Stimulated activated CD8-positive, alpha-beta memory T cell treated with anti-CD3 and anti-CD28 coated beads, Interleukin-12 subunit alpha, Interleukin-12 subunit beta, amount 100 ng/mL, for 24 hours (primary cell): Measurements from ENCODE around the gene CDC27.
"Not testable (repeated sequence)": the region's sequence is repeated elsewhere in the genome, so short reads cannot be mapped to it uniquely, and the experiment has no call there.

Experiments used
- DNase-seq: peaks from one replicate; pipeline ENCODE4 v3.0.0-alpha.2; 2020; ENCODE audit errors: extremely low read depth

The CDC27 gene, protein sequence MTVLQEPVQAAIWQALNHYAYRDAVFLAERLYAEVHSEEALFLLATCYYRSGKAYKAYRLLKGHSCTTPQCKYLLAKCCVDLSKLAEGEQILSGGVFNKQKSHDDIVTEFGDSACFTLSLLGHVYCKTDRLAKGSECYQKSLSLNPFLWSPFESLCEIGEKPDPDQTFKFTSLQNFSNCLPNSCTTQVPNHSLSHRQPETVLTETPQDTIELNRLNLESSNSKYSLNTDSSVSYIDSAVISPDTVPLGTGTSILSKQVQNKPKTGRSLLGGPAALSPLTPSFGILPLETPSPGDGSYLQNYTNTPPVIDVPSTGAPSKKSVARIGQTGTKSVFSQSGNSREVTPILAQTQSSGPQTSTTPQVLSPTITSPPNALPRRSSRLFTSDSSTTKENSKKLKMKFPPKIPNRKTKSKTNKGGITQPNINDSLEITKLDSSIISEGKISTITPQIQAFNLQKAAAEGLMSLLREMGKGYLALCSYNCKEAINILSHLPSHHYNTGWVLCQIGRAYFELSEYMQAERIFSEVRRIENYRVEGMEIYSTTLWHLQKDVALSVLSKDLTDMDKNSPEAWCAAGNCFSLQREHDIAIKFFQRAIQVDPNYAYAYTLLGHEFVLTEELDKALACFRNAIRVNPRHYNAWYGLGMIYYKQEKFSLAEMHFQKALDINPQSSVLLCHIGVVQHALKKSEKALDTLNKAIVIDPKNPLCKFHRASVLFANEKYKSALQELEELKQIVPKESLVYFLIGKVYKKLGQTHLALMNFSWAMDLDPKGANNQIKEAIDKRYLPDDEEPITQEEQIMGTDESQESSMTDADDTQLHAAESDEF

DNA sequence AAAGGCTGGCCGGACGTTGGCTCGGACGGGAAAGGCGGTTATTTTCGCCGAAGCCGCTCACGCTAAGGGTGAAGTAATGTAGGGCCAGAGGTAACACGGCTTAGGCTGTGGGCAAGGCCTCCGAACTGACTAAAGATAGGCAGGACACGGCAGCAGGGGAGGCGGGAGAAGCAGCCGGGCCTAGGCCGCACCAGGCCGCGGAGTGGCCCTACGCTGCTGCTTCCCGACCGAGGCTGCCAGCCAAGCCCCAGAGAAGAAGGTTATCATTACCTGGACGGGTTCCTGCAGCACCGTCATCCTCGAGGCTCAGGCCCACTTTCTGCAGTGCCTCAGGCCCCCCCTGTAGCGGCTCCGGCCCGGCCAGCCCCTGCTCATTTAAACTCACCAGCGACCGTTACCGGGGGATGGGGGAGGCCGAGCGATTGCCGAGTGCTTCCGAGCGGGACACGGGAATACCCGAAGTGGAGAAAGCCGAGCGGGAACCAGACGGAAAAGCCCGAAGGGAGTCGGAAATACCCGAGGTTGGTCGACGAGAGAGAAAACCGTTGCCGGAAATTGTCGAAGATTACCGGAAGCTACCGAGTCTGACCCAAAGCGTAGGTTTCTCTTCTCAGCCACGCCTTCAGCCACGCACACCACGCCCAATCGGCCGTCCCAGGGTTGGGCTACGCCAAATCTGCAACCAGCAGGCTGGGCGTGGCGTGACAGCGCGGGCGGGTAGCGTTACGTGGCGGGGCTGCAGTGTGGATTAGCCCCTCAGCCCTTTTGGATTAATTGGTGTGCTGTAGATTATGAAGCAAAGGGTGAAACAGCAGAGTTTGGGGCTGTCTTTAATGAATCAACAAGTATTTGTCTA is at the start of gene CDC27:
TSS of gene CDC27 (minus strand) at position 420 of the 856 bp plus-strand sequence. CDS start at position 297, 123 bp downstream.
- peak; percentile 99 for DNase-seq

DNA sequence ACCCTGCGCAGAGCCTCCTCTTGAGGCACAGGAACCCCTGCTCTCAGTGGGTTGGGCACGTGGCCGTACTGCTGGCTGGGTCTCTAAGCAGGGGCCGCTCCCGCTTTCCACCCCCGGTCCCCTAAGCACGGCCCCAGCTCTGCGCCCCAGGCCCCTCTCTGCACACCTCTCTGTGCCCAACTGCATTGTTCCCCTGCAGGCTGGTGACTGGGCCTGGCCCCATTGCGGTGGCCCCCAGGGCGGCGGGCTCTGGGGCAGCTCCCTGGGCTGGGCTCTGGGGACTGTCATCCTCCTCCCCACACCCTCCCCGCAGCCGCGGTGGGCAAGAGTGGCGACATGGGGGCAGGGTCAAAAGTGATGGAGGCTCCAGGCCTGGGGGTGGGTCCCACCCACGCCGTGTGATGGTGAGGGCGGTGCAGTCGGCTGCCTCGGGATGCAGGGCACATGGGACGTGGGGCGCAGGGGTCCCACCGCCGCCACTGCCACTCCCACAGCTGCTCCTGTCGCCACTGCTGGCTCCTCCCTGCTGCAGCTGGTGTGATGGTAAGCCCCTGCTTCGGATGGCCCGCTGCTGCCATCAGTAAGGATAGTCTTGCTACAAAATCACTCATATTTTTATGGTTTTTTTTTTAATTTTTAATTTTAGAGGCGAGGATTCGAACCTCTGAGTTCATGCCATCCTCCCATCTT is 49.4 kb upstream of the CDC27 start:
- DNase-seq, result no peak

DNA sequence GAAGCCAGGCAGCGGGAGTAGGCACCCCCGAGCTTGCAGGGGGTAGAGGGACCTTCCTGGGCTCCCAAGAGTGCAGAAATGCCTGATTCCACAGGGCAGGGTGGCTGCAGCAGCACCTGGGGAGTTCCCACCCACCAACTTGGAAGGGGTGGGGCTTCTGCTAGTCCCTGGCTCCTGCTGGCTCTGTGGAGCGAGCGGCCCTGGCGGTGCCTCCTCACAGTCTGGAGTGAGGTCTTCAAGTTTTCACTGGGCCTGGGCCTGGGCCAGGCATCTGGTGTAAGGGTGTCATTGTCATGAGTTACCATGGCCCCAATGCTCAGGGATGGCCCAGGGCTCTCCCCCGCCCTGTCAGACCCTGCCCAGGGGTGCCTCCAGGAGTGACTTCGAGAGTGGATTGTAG is 48.7 kb upstream of the CDC27 start:
- DNase-seq, result no peak

DNA sequence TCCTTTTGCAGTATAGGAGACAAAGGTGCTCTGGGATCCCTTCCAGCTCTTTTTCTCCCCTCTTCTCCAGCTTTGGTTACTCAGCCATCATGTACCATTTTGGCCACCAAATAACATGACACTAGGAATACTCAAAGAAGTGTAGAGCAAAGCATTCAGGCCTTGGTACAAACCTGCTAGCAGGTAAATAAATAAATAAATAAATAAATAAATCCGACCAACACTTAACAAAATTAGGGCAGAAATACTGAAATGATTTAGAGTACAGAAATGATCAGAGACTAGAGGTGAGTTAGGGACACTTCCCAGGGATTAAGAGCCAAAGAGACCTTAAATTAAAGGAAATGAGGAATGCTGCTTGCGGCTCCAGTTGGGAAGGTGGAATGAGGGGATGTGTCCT is 46.8 kb upstream of the CDC27 start:
- DNase-seq, result no peak

DNA sequence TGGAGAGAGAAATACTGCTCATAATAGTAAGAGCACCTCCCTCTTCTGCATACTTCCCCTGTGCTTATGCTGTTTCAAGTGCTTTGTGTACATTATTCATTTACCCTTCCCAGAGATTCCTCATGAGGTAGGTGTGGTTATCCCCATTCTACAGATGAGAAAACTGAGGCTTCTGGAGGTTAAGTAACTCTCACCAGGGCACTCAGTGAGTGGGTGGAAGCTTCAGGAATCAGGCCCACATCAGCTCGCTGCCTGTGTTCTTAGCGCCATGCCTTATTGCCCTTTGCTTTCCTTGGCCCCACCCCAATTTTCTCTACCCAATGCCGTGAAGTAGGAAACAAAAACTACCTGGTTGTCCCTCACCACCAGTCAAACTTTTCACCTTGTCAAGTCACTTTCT is 46.4 kb upstream of the CDC27 start:
- DNase-seq, result no peak

DNA sequence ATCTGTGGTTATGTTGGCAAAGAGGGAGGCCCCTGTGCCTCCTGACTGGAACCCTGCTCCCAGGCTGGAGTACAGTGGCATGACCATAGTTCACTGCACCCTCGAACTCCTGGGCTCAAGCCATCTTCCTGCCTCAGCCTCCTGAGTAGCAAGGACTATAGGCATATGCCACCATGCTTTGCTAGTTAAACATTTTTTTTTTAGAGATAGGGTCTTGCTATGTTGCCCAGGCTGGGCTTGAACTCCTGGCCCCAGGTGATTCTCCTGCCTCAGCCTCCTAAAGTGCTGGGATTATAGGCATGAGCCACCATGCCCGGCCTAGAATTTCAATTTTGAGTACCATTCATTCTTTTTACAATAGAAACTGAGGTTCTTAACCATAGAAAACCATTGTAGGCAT is 43.4 kb upstream of the CDC27 start:
- no peak for DNase-seq

DNA sequence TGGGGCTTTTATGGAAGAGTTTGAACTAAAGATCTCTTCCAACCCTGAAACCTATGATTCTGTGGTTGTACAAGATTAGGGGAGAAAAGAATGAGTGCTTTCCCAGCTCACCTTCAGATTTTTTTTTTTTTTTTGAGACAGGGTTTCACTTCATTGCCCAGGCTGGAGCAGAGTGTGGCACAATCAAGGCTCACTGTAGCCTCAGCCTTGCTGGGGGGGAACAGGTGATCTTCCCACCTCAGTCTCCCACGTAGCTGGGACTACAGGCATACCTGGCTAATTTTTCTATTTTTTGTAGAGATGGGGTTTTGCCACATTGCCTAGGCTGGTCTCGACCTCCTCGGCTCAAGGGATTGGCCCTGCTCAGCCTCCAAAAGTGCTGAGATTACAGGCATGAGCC is 42.8 kb upstream of the CDC27 start:
- DNase-seq, result no peak

DNA sequence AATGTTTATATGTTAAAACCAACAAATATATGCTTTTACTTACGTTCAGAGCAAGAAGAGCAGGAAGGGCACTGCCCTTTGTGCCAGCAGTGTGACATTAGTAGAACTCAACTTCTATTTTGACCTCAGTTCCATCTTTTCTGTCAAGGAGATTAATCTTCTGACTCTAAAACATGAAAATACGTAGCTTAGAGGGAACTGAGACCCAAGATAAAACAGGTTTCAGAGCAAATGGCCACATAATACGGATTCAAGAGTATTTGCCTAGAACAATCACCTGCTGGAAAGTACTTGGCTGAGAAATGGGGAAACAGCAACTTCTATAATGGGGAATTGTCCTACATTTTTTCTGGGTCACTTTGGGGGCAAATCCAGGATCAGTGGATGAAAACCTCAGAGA is 42.2 kb upstream of the CDC27 start:
- DNase-seq, result no peak

DNA sequence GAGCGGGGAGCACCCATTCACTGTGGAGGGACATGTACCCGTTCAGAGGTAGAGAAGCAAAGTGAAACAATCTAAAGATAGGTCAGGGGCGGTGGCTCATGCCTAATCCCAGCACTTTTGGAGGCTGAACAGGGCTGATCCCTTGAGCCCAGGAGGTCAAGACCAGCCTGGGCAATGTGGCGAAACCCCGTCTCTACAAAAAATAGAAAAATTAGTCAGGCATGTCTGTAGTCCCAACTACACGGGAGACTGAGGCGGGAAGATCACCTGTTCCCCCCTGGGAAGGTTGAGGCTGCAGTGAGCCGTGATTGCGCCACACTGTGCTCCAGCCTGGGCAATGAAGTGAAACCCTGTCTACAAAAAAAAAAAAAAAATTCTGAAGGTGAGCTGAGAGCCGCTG is 41.8 kb upstream of the CDC27 start:
- DNase-seq, result no peak

DNA sequence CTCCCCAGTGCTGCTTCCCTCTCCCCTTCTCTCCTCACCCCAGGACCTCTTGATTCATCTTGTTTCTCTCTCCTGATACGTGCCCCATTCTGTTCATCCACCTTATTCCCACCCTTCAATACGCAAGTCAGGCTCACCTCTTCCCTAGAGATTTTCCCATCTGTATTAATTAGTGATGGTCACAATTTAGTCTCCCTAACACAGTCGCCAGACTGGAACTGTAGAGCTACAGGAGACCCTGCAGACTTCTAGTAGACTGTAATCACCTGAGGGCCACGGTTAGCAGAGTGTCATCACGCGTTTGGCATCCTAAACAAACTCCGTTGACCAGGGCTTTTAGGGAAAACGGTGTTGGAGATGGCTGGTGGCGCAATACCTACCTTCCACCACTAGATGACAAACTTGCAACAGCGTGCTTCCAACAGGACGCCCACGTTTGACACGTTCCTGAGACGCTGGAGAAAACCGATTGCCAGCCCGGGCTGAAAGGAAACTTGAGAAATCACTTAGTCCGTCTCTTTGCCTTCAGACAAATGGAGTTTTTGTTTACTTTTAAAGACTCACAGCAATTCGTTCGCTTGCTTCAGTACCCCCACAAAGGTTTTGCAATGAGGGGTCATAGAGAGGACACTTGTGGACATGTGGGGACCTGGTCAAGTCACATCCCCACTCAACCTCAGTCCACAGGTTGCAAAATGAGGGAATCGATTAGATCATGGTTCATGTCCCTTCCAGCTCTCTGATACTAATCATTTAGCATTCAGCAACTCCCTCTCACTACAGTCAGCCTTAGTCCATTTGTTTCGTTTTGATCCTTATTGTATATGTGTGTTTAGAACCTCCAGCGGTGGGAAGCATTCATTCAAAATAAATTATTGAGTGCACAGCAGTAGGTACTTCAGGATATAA is 40.7 kb upstream of the CDC27 start:
- no peak for DNase-seq

DNA sequence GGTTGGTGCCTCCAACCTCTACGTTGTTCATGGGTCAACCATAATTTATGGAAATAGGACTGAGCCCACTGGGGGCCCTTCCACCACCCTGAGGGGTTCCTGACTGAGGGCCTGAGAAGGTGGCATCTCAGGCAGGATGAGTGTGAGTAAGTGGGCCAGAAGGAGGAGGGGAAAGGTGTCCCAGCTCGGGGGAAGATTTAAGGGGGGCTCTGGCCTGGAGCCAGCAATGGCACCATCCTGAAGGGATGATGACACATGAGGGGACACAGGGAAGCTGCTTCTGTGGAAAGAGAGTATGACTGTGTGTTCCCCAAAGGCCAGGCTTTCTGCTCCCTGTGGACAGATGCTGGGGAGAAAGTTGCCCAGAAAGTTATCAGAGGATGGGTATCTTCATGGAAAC is 38.8 kb upstream of the CDC27 start:
- no peak for DNase-seq

DNA sequence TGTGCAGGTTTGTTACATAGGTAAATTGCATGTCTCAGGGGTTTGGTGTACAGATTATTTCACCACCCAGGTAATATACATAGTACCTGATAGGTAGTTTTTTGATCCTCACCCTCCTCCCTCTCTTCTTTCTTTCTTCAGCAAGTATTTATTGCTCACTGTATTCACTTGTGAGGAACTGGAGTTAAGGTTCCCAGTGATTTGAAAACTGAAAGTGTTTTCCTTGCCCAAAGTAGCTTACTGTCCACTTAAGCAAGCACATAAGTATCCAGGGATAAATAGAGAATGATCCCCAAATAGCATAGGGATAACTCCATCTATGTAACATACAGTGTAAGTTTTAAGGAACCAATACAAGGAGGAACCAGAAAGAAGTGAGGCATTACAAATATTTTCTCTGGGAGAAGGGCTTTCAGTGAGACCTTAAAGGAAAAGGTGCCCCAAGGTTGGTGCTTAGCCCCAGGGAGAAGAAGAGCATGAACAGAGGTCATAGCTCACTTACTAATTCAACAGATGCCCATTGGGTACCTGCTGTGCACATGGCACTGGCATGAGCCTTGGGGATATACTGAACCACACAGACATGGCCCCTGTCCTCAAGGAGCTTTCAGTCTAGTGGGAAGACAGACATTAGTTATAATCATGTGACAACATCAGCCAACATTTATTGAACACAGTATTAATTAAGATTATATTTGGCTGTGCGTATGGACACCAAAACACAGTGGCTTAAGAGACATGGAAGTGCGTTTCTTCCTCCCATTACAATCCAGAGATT is 37.0 kb upstream of the CDC27 start:
- no peak for DNase-seq

DNA sequence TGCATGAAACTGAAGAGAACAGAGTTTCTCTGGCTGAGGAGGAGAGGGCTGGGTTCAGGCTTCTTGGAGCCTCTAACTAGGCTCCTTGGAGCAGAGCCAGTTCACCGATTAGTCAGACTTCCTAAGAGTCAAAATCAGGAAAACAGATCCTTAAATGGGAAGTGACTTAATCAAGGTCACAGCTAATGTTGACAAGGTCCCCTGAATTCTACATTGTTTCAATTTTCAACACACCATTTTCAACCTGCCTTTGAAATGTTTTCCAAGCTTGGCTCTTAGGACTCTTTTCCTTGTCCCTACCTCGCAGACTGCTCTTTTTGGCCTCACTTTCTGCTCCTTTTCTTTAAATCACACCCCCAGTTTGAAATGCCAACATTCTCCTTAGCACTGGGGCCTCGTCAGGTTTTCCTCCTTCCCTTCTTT is 36.4 kb upstream of the CDC27 start:
- DNase-seq, result no peak

DNA sequence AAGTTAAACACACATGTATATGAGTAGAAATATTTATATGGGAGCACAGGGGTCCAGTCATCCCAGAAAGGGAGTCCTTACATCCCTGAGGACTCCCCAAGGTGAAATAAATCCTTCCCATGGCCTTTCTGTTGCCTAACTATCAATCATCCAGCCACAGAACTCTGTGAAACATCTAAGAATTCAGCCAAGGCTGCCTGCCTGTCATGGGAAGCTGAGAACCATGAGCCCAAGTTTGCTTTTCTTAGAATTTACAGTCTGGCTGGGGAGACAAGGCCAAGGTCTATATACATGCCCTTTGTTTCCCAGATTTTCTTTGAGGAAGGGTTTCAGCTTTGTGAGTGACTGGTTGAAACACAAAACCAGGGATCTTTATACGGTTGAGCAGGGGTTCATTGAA is 35.9 kb upstream of the CDC27 start:
- DNase-seq, result no peak

DNA sequence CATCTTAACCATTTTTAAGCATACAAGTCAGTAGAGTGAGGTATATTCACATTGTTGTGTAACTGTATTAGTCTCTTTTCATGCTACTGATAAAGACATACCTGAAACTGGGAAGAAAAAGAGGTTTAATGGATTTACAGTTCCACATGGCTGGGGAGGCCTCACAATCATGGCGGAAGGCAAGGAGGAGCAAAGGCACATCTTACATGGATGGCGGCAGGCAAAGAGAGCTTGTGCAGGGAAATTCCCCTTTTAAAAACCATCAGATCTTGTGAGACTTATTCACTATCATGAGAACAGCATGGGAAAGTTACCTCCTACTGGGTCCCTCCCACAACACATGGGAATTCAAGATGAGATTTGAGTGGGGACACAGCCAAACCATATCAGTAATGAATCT is 35.0 kb upstream of the CDC27 start:
- DNase-seq, result not testable (repeated sequence)

DNA sequence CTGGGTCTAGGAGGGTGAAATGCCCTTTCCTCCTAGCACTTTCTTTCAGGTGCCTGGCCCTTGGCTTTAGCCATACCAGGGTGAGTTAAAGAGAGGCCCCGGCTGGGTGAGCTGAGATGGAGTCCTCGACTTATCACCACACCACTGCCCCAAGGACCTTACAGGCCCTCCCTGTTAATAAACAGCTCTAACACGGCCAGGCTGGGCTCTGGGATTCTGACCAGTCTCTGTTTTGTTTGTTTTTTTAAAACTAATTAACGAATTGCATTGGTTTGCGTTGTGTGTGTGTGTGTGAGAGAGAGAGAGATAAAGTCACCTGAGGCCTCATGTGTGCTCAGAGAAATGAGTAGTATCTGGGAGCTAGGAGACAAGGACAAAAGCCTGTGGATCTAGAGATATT is 34.4 kb upstream of the CDC27 start:
- no peak for DNase-seq

DNA sequence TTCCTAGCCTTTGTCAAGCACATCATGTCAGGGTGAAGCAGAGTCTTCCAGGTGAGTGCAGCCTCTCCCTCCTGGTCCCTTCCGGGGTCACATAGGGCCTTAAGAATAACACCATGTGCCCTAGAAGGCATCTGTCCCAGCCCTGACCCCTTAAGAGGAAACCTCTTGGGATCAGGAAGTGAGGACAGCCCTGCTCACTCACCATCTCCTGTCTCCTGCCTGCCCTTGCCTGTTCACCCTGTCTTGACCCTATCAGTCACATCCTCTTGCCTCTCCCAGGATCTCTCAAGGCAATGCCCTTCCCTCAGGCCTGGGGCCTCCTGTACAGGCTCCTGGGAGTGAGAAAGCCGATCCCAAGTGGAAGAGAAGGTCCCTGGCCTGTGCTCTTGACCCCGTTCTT is 33.9 kb upstream of the CDC27 start:
- no peak for DNase-seq

DNA sequence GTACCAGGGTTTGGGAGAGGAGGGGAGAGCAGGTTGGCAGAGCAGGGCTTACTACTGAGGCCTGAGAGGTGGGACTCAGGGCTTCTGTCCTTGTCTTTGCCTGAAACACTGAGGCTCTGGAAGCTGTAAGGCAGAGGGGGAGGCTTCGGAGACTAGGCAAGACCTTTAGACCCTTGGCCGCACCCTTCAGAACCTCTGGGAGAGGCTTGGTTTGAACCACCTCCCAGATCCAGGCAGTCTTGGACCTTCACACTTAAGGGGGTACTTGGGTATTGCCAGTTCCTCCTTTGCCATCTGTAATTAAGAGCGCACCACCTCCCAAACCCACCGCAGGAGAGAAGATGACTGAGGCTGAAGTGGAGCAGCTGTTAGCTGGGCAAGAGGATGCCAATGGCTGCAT is 33.0 kb upstream of the CDC27 start:
- no peak for DNase-seq

DNA sequence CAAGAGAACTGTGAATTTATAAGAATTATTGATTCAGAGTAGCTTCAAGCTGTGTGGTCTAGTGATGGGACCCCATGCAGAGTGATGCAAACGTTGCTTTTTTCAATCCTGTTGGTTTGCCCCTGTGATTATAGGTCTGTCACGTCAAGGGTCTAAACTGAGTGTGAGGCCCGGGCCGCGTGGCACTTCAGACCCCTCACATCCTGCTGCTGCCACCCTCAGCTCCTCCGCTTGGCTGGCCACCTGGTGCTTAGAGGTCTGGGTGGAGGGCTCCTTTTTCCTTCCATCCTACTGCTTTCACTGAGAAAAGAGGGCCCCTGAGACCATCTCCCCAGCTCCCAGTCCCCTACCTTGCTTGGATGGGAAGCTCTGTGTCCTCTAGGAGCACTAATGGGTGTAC is 32.1 kb upstream of the CDC27 start:
- no peak for DNase-seq

DNA sequence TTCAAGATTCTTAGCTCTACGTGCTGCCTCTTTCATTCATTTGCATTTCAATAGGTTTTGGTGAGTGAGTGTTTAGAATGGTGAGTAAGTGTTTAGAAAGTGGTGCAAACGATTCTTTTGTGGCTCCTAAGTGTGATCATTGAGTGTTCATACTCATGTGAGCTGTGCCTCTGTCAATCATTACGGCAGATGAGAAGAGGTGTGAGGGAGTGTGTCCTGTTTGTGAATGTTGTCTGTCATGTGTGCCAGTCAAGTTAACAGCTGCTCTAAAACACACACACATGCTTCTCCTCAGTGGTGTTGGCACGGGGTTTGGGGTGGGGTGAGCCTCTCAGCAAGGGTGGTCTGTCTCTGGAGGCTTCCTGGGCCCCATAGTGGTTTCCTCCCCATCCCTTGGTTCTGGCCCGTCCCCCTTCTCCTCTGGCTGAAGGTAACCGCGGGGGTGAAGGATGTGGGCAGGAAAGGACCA is 31.5 kb upstream of the CDC27 start:
- DNase-seq, result no peak
